ENCODE results near the gene TES. TPM values are rescaled to one million over a fixed set of nuclear protein-coding genes. Genes with fewer than 3 reads are reported as not detected.
A peak's percentile ranks its signal among the peaks of the same experiment; 100 is the strongest.

Gene TES
- total and polyA plus RNA-seq, 5 experiments from 2014 or later: 119 to 185 (median 177) TPM

- Mint-ChIP-seq H3K4me3 (peak overlapping the region in 2 of 10 donors; percentile 19 to 52), H3K4me1 (peaks cover 40 to 95% (median 89%) of the 10 kb centered on the region in 4 donors), H3K27me3 (no peaks in the 10 kb centered on the region), H3K36me3 (no peaks in the 10 kb centered on the region), H3K27ac (peak overlapping the region in 5 of 10 donors; percentile 45 to 77 (median 63)), H3K9me3 (no peaks in the 10 kb centered on the region)
- POLR2A ChIA-PET: interaction anchor here (1.1 kb wide), 1 partner anchor 17 kb away, joined by 5 read pairs; the partner anchor contains the start of gene TES
- no peak for DNase-seq
- ATAC-seq: no peak
Observed at GRCh38 chr7:116227678-116228239, 17.4 kb downstream of the TES start.

- Mint-ChIP-seq H3K4me1 (peaks cover 39 to 95% (median 91%) of the 10 kb centered on the region in 4 donors), H3K9me3 (no peaks in the 10 kb centered on the region), H3K36me3 (no peaks in the 10 kb centered on the region), H3K27me3 (no peaks in the 10 kb centered on the region), H3K4me3 (no peak overlapping the region), H3K27ac (peak overlapping the region in 3 of 10 donors; percentile 4 to 63 (median 56))
- ATAC-seq (no peak), DNase-seq (no peak)
- POLR2A ChIA-PET: interaction anchor here (1.1 kb wide), 1 partner anchor 18 kb away, joined by 5 read pairs; the partner anchor contains the start of gene TES
Observed at GRCh38 chr7:116228241-116228640, 17.9 kb downstream of the TES start.

DNA sequence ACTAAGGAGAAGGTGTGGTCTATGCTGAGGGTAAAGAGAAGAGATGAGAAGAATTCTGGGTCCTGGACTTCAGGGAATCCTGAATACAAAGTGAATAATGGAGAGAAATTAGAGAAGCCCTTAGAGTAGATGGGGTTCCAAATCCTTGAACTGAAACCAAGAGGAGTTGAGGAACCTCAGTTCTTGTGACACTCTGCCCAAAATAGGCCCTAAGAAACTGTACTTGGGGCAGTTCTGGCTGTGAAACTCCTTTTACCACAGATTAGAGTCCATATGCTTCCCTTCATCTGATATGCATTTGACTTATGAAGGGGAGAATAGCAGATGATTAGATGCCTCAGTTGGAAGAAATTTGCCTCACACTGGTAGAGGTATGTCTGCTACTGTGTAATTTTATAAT, 19.0 kb downstream of the TES start:
- no peaks in the 10 kb centered on the region for H3K9me3 Mint-ChIP-seq
- peak overlapping the region; percentile 23 to 95 (median 67) for H3K27ac Mint-ChIP-seq
- POLR2A ChIA-PET: interaction anchor here (7.8 kb wide), 1 partner anchor 19 kb away, joined by 62 read pairs; the partner anchor contains the start of gene TES
- peaks cover 34 to 94% (median 90%) of the 10 kb centered on the region in 4 donors for H3K4me1 Mint-ChIP-seq
- no peaks in the 10 kb centered on the region for H3K36me3 Mint-ChIP-seq
- ATAC-seq (no peak), DNase-seq (no peak)
- no peaks in the 10 kb centered on the region for H3K27me3 Mint-ChIP-seq
- H3K4me3 Mint-ChIP-seq: peak overlapping the region in 4 of 10 donors; percentile 0 to 12 (median 2)

DNA sequence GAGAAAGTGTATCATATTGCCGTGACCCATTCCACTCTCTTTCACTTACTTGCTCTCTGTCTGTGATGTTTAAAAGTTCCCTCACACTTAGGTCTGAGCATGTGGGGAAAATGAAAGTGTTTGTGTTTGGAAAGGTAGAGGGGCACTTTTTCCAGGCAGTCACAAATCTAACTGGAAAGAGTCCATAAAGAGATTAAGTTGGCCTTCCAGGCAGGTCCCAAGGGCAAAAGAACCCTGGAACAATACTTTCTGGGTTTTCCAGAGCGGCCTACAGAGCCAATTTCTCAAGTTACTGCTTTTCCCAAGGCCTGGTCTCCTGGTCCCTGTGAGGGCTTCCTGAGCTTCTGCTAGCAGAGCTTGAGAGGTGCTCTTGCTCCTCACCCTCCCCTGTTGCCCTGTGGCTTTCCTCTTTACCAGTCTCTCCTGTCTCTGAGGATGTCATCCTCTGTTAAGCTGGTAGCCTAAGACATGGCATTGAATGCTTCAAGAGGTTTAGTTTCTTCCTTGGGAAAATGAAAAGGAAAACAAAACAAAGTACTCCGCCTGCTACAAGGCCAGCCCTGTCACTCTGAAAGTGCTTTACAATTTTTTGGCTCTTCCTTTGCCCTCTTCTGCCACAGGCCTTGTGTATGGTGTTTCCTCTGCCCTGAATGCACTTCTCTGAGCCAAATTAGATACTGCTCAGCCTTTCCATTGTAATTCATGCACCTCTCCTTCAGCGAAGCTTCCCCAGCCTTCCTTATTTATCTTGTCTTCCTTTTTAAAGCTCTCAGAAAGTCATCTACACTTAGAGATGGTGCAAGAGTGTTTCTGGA, 20.1 kb downstream of the TES start:
- DNase-seq (no peak), ATAC-seq (peak; percentile 63 to 68)
- peaks cover 29 to 94% (median 84%) of the 10 kb centered on the region in 4 donors for H3K4me1 Mint-ChIP-seq
- POLR2A ChIA-PET: interaction anchor here (0.8 to 7.8 kb wide), 2 partner anchors 20 to 49 kb away, joined by 4 to 62 read pairs; partner anchors contain the start of gene TES
- H3K9me3 Mint-ChIP-seq: no peaks in the 10 kb centered on the region
- no peaks in the 10 kb centered on the region for H3K27me3 Mint-ChIP-seq
- peak overlapping the region; percentile 2 to 65 (median 42) for H3K4me3 Mint-ChIP-seq
- H3K27ac Mint-ChIP-seq: peak overlapping the region; percentile 14 to 95 (median 78)
- H3K36me3 Mint-ChIP-seq: peaks cover 0 to 3% (median 0%) of the 10 kb centered on the region in 3 donors

- POLR2A ChIA-PET: interaction anchor here (7.8 kb wide), 1 partner anchor 21 kb away, joined by 62 read pairs; the partner anchor contains the start of gene TES
- ATAC-seq (no peak), DNase-seq (no peak)
- no peaks in the 10 kb centered on the region for H3K9me3 Mint-ChIP-seq
- no peaks in the 10 kb centered on the region for H3K27me3 Mint-ChIP-seq
- peak overlapping the region in 9 of 10 donors; percentile 8 to 84 (median 60) for H3K27ac Mint-ChIP-seq
- peaks cover 0 to 9% (median 1%) of the 10 kb centered on the region in 3 donors for H3K36me3 Mint-ChIP-seq
- H3K4me3 Mint-ChIP-seq: peak overlapping the region in 3 of 10 donors; percentile 13 to 47 (median 45)
- peaks cover 26 to 91% (median 77%) of the 10 kb centered on the region in 4 donors for H3K4me1 Mint-ChIP-seq
Observed at GRCh38 chr7:116231543-116231942, 21.2 kb downstream of the TES start.

DNA sequence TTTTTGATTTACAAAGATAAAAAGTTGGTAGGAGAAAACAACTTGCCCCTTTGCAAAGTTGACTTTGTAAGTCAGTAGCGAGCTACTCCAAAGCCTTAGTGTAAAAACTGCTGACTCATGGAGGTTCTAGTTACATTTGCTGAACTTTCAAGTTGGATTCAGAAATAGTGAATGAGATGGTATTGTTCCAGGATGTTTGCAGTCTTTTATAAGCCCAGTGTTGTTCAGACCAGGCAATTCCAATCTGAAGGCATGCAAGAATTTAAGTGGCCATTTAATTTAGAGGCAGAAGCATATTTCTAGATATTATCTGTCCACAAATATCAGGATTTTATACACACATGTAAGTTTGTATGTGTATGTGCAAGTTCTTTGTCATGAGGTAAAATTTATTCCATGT, 21.6 kb downstream of the TES start:
- peaks cover 24 to 90% (median 76%) of the 10 kb centered on the region in 4 donors for H3K4me1 Mint-ChIP-seq

DNA sequence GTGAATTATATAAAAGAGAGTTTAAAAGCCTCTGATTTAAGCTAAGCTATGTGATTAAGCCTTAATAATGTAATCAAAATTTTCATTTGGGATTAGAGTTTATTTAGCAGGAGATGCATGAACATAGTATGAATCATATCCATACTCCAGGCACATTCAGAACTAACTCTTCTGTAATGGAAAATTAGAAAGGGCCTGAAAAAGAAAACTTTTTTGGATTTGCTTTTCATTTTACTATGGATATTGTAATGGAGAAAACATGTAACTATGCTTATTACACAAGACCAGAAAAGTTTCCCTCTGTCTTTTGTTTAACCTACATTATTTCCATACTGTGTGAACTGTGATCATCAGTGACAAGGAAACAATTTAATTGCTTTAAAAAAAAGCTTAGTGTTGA, 22.0 kb downstream of the TES start:
- ATAC-seq (no peak), DNase-seq (no peak)
- Mint-ChIP-seq H3K27me3 (no peaks in the 10 kb centered on the region), H3K9me3 (no peaks in the 10 kb centered on the region), H3K36me3 (peaks cover 0 to 17% (median 6%) of the 10 kb centered on the region in 3 donors), H3K4me3 (peak overlapping the region in 5 of 10 donors; percentile 6 to 56 (median 33)), H3K27ac (peak overlapping the region in 8 of 10 donors; percentile 24 to 84 (median 64)), H3K4me1 (peaks cover 24 to 91% (median 77%) of the 10 kb centered on the region in 4 donors)
- POLR2A ChIA-PET: interaction anchor here (1.3 to 7.8 kb wide), 2 partner anchors 16 to 22 kb away, joined by 3 to 62 read pairs; partner anchors contain the start of gene TES

More for the DNA sequence above, 21.6 kb downstream of the TES start:
- Mint-ChIP-seq H3K9me3 (no peaks in the 10 kb centered on the region), H3K36me3 (peaks cover 0 to 13% (median 5%) of the 10 kb centered on the region in 3 donors), H3K27me3 (no peaks in the 10 kb centered on the region), H3K4me3 (peak overlapping the region in 7 of 10 donors; percentile 4 to 56 (median 20)), H3K27ac (peak overlapping the region in 8 of 10 donors; percentile 24 to 84 (median 64))
- POLR2A ChIA-PET: interaction anchor here (1.3 to 7.8 kb wide), 2 partner anchors 16 to 21 kb away, joined by 3 to 62 read pairs; partner anchors contain the start of gene TES
- DNase-seq (no peak), ATAC-seq (no peak)

- H3K4me1 Mint-ChIP-seq: peaks cover 29 to 91% (median 77%) of the 10 kb centered on the region in 4 donors
Observed at GRCh38 chr7:116232920-116233319, 22.6 kb downstream of the TES start.

GRCh38 chr7:116234517-116235200, 24.3 kb downstream of the TES start:
- Mint-ChIP-seq H3K27me3 (no peaks in the 10 kb centered on the region), H3K9me3 (no peaks in the 10 kb centered on the region), H3K4me1 (peaks cover 30 to 89% (median 75%) of the 10 kb centered on the region in 4 donors), H3K36me3 (peaks cover 0 to 36% (median 6%) of the 10 kb centered on the region in 3 donors), H3K27ac (peak overlapping the region; percentile 32 to 90 (median 82)), H3K4me3 (peak overlapping the region in 8 of 10 donors; percentile 1 to 52 (median 41))
- ATAC-seq (no peak), DNase-seq (no peak)
- POLR2A ChIA-PET: interaction anchor here (7.8 kb wide), 1 partner anchor 24 kb away, joined by 62 read pairs; the partner anchor contains the start of gene TES

More at GRCh38 chr7:116232920-116233319, 22.6 kb downstream of the TES start:
- Mint-ChIP-seq H3K27me3 (no peaks in the 10 kb centered on the region), H3K36me3 (peaks cover 0 to 23% (median 6%) of the 10 kb centered on the region in 3 donors), H3K4me3 (no peak overlapping the region), H3K27ac (peak overlapping the region in 9 of 10 donors; percentile 9 to 90 (median 57)), H3K9me3 (no peaks in the 10 kb centered on the region)
- ATAC-seq (no peak), DNase-seq (no peak)
- POLR2A ChIA-PET: interaction anchor here (1.3 to 7.8 kb wide), 2 partner anchors 17 to 22 kb away, joined by 3 to 62 read pairs; partner anchors contain the start of gene TES

- Mint-ChIP-seq H3K36me3 (peaks cover 0 to 41% (median 7%) of the 10 kb centered on the region in 3 donors), H3K27me3 (no peaks in the 10 kb centered on the region), H3K4me1 (peaks cover 28 to 87% (median 72%) of the 10 kb centered on the region in 4 donors), H3K27ac (peak overlapping the region in 6 of 10 donors; percentile 20 to 90 (median 74)), H3K9me3 (no peaks in the 10 kb centered on the region), H3K4me3 (no peak overlapping the region)
- no peak for ATAC-seq
- POLR2A ChIA-PET: interaction anchor here (1.3 to 7.8 kb wide), 2 partner anchors 25 to 55 kb away, joined by 6 to 62 read pairs; partner anchors contain the start of gene TES
- DNase-seq: no peak
Observed at GRCh38 chr7:116235380-116235779, 25.0 kb downstream of the TES start.

GRCh38 chr7:116236020-116236630, 25.8 kb downstream of the TES start:
- Mint-ChIP-seq H3K4me1 (peaks cover 23 to 87% (median 70%) of the 10 kb centered on the region in 4 donors), H3K9me3 (no peaks in the 10 kb centered on the region), H3K36me3 (peaks cover 0 to 48% (median 9%) of the 10 kb centered on the region in 3 donors), H3K27me3 (no peaks in the 10 kb centered on the region), H3K4me3 (peak overlapping the region in 1 of 10 donors; percentile 18), H3K27ac (peak overlapping the region in 4 of 10 donors; percentile 35 to 69 (median 51))
- ATAC-seq: peak; percentile 70 to 77
- POLR2A ChIA-PET: interaction anchor here (1.0 to 7.8 kb wide), 3 partner anchors 25 to 290 kb away, joined by 3 to 62 read pairs (median 6); partner anchors contain the start of gene TES
- peak; percentile 15 to 74 (median 52) for DNase-seq
